Stimulated activated CD4-positive, alpha-beta T cell treated with anti-CD3 and anti-CD28 coated beads, Interleukin-4, amount 100 ng/mL, for 24 hours (primary cell): ENCODE measurements around the gene XPC.
"Not testable (repeated sequence)": the region's sequence is repeated elsewhere in the genome, so short reads cannot be mapped to it uniquely, and the experiment has no call there.

Source experiments
- DNase-seq: peaks from one replicate; pipeline ENCODE4 v3.0.0-alpha.2; 2020

Gene XPC

GRCh38 chr3:14178247-14179113 is at the start of gene XPC, which contains the start of gene LSM3:
Gene XPC (minus strand): TSS chr3:14178601. CDS start chr3:14178568, 33 bp downstream.
Gene LSM3 (plus strand): TSS chr3:14178817. CDS start chr3:14178861, 44 bp downstream.
- peak; percentile 97 for DNase-seq

GRCh38 chr3:14227856-14228255 is 49.5 kb upstream of the XPC start:
- no peak for DNase-seq

DNA sequence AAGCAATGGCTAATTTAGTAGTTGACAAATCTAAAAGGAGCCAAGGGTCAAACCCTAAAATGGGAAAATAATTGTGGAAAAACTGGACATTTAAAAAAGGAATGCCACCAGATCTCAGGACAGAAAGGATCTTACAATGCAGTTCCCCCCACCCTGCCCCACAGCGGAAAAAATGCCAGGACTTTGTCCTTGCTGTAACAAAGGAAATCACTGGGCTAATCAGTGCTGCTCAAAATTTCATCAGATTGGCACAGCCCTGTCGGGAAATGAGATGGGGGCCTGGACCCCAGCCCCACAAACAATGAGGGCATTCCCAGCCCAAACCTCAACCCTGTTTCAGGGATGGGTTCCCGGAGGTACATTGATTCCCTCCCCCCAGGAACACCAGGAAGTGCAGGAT is 48.0 kb upstream of the XPC start:
- DNase-seq: not testable (repeated sequence)

- no peak for DNase-seq
Observed at GRCh38 chr3:14225421-14225820, 47.0 kb upstream of the XPC start.

GRCh38 chr3:14224895-14225294 is 46.5 kb upstream of the XPC start:
- DNase-seq: no peak

DNA sequence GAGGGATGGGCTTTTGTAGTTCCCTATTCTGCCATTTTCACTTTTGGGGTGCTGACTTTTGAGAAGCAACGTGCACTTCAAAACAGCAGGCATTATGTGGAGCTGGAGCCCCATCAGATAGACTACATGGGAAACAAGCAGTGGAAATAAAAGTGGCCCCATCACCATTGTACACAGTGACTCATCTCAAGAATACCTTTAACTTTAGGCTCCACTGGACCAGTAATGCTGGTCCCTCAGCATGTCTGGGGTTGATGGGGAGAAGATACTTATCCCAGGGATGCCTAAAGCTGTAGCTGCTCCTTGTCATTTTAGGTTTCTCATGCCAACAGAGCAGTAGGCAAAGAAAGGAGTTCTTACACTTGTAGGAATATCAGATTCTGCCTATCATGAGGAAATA is 45.2 kb upstream of the XPC start:
- DNase-seq: no peak

DNA sequence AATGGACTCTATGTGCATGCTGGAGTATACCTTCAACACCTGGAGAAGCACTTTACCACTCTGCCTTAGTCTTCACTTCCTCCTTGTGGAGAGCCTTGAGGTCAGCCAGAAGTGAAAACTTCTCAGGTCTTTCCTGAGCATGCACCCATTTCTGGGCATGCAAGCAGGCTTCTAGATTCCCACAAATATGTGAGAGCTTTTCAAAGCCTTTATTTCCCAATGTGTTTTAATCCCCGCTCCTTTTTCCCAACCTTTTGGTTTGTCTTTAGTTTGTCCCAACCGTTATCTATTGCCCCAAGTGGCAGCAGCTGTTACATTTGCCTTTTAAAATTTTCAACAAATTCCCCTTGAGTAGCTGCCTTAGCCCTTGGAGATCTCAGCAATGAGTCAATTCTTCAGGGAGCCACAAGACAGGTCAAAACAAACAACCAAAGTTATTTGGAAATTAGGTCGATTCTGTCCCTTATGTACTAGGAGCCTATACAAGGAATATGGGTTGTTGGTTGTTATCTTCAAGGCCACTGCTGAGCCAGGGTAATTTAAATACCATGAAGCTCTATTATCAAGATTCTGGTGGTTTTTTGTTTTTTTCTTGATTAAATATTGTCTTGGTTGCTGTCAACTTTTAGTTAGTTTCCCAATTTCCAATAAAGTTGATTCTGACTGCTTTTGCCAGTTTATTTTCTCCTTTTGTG is 44.6 kb upstream of the XPC start:
- DNase-seq: no peak

DNA sequence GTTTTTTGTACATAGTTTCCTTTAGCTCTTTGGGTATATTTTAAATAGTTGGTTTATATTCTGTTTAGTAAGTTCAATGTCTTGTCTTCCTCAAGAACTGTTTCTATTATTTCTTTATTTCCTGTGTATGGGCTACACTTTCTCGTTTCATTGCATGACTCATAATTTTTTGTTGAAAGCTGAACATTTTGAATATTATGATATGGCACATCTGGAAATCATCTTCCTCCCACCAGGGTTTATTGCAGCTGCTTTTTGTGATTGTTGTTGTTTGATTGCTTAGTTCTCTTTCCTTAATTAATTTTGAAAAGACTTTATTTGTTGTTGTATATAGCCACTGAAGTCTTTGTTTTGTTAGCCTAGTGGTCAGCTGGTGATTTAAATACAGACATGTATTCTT is 44.1 kb upstream of the XPC start:
- DNase-seq: no peak

GRCh38 chr3:14221902-14222301 is 43.5 kb upstream of the XPC start:
- DNase-seq: no peak

GRCh38 chr3:14220933-14221332 is 42.5 kb upstream of the XPC start:
- DNase-seq: no peak

DNA sequence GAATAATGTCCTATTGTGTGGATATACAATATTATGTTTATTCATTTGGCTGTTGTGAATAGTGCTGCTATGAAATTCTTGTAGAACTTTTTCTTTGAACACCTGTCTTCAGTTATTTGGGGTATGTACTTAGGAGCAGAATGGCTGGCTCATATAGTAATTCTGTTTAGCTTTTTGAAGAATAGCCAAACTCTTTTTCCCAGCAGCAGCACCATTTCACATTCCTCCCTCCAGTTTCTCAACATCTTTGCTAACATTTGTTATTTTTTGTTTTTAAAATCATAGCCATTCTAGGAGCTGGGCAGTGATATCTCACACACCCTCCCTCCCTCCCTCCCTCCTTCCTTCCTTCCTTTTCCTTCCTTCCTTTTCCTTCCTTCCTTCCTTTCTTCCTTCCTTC is 40.0 kb upstream of the XPC start:
- DNase-seq: no peak

DNA sequence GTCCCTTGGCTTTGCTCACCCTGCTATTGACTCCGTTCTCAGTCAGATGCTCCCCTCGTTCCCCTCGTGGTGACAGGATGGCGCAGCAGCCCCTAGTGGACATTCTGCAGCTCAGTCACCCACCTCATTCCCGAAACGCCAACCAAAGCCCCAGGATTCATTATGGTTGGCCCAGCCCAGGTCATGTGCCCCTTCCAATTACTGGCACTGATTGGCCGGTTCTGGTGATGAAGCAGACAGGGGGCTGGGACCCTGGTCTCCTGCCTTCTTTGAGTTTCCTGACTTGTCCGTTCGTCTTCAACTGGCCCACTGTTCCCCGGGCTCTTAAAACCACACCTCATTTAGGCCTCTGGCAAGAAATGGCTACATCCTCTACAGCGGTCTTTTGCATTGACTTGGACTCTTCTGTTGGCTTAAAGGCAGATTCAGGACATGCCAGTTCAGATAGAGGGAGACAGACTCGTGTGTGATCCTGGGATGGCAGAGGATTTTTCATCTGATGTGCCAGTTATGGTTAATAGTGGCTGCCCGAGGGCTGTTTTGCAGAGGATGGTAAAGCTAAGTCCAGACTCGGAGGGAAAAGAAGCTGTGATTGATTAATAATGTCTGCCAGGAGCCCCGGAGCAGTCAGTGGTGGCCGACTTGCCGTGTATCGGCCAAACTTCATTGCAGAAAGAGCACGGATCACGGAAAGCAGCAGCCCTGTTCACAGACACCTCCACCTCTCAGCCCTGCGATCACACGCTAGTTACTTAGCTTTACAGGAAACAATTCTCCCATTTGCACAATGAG is 38.1 kb upstream of the XPC start:
- peak; percentile 77 for DNase-seq

DNA sequence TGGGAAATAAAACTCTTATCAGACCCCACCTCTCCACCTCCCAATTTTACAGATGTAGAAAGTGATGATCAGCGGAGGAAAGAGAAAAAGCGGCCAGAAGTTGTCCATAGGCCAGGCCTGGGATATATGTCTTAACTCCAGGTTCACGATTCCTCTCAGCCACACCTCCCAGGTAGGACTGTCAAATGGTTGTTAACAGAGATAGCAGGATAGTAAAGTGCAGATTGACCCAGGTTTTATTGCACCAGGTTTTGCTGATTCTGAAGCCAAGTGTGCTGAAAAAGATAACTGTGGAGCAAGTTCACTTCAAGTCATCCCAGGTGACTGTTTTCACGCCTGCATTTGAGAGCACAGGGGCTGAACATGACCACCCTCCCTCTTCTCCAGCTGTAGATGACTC is 36.4 kb upstream of the XPC start:
- no peak for DNase-seq

DNA sequence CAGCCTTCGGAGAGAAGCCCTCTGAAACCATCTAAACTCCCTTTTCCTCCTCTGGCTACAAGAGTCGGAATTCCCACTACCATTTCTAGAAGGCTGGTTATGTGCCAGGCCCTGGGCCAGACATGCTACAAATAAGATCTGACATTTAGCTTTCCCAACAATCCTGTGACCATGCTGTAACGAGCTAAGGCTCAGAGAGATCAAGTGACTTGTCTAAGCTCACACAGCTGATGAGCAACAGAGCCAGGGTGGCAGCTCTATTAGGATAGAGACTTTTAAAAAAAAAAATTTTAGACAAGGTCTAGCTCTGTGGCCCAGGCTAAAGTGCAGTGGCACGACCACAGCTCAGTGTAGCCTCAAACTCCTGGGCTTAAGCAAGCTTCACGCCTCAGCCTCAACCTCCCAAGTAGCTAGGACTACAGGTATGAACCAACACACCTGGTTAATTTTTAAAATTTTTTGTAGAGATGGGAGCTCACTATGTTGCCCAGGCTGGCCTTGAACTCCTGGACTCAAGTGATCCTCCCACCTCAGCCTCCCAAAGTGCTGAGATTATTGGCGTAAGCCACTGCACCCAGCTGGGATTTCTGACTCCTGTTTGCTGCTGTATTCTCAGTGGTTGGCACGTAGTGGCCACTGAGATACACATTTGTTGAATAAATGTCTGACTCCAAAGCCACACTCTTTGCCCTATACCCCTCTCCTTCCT is 34.8 kb upstream of the XPC start:
- no peak for DNase-seq

DNA sequence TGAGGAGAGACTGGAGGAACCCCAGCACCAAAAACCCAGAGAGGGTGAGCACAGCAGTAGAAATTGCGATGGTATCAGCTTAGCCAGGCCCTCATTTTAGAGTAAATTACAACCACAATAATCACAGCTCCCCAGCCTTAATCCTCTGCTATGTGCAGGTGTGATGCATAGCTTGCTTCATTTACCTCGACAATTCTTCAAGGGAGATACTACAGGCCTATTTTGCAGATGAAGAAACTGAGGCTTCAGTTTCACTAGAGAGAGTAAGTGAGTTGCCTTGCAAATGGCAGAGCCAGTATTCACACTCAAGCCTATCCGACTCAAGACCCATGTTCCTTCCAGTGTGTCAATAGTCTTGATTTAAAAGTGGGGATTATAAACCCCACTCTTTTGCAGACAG is 33.6 kb upstream of the XPC start:
- DNase-seq: no peak

- no peak for DNase-seq
Observed at GRCh38 chr3:14211621-14212020, 33.2 kb upstream of the XPC start.

DNA sequence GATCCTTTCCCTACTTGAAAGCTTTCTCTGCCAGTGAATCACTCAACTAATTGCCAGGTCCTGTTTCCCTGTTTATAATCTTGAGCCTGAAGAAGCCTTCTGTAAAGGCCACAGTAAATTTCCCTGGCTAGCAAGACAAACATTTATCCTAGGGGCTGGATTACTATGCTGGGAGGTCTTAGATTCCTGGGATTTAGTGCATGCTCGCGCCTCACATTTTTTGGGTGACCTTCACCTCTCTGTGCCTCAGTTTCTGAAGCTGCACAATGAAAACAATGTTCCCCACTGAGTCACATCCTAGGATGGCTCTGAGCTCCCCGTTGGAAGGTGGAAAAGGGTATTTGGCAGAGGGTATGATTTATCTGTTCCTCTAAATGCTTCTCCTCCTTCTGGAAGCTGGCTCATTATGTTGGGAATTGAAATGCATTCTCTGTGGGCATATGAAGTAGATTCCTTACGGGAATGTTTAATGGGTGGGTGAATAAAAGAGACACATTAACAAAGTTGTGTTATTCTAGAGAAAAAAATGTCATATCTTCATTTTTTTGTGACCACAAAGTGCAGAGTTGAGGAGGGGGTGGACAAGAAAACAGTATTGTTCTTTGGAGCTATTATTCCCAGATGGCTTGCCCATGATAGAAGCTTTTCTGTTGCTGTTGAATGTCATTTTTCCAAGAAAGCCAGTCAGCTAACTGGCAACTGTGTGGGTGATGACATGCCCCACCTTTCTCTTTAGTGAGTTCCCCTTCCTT is 32.6 kb upstream of the XPC start:
- no peak for DNase-seq

DNA sequence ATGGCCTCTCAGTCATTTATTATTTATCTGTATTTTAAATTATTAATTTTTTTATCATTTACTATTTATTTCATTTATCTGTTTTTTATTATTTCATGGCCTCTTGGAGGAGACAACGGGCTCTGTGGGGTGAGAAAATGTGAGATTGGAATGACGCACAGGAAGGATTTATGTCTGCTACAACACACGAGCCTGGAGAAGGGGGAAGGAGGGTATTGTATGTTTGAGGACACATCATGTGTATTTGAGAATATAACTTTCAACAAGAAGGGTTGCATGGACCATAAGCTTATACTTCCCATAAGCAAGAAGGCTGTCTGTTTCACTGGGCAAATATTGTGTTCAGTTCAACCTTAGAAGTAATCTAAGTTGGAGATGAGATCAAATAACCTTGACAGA is 31.9 kb upstream of the XPC start:
- no peak for DNase-seq

DNA sequence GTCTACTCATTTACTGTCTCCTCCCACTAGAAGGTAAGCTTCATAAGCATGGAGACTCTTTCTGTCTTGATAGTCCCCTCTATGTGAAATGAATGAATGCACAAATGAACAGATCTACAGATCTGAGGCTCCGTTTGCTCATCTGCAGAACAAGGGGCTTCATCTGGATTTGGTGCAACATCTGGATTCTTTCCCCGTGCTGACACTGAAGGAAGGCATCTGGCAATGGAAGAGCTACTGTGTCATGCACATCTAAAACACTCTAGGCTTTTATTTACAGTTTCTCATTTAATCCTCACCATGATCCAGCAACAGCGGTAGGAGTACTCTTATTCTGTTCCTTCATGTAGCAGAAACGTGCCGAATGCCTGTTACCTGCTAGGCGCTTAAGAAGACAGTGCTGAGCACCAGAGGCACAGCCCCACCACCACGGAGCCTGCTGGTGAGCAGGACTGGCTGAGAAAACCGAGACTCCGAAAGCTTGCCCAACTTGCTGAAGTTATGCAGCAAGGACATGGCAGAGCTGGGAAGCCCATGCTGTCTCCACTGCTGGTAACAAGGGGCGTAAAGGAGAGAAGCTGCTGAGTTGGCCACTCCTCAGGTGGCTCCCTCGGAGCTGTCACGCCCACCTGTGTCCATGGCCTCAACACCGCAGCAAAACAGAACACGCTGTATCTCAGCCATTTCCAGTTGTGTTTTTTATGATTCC is 31.3 kb upstream of the XPC start:
- no peak for DNase-seq

DNA sequence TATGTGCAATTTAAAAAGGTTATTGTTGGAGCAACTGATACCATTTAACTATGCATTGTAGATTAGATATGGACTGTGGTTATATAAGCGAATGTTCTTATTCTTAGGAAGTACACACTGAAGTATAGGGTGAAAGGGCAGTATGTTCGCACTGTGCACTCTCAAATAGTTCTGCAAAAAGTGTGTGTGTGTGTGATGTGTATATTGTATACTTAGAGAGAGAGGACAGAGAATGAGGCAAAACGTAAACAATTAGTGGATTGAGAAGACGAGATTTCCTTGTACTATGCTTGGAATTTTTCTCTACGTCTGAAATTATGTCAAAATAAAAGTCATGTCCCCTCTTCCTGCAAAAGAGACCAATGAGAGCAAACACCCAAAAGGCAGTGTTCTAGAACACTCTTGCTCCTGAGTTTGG is 30.6 kb upstream of the XPC start:
- no peak for DNase-seq

GRCh38 chr3:14208168-14208567 is 29.8 kb upstream of the XPC start:
- DNase-seq: no peak
